Panc1 (cell line): ENCODE measurements around the gene HOXC9. TPM values are rescaled to one million over a fixed set of nuclear protein-coding genes. Genes with fewer than 3 reads are reported as not detected.

Source experiments
- ATAC-seq: fragments of 200-7000 bp; cut with Tn5 transposase; 2 replicates; pipeline ENCODE4 v1.9.1; 2020; ENCODE audit warnings: mild to moderate bottlenecking, moderate library complexity
- BruUV-seq: library from RNA; stranded (reverse); fragments of 400-500 nt; replicated peaks from 2 replicates; lab custom pipeline; 2021; lab: Mats Ljungman, UMichigan
- CTCF ChIA-PET: fragments of 300-600 bp; sonication (Branson Sonifier 250); formaldehyde crosslinking; loops from one replicate; lab custom pipeline; 2022; ENCODE audit warnings: antibody characterized with exemption; lab: Charles Lee
- POLR2A ChIA-PET: fragments of 300-600 bp; sonication (Branson Sonifier 250); formaldehyde crosslinking; loops from one replicate; lab custom pipeline; 2022; ENCODE audit warnings: antibody characterized with exemption; lab: Charles Lee
- DNase-seq: peaks from one replicate; pipeline ENCODE4 v3.0.0-alpha.2; 2010; ENCODE audit warnings: low read depth, low spot score
- H3K27ac ChIP-seq: 2 replicates; pipeline ENCODE4 v1.5.1; 2011; ENCODE audit warnings: mild to moderate bottlenecking, low read length, inconsistent platforms
- H3K27me3 ChIP-seq: fragments of 200-500 bp; sonication (Bioruptor generic); 2 replicates; pipeline ENCODE4 v1.6.0; 2014; ENCODE audit warnings: low read length, inconsistent platforms; ENCODE audit not compliant: control insufficient read depth, insufficient read depth
- H3K36me3 ChIP-seq: fragments of 200-500 bp; sonication (Bioruptor generic); 2 replicates; pipeline ENCODE4 v1.5.1; 2014; ENCODE audit warnings: inconsistent platforms, mild to moderate bottlenecking, low read length, moderate library complexity; ENCODE audit not compliant: control insufficient read depth, insufficient read depth
- H3K4me1 ChIP-seq: 2 replicates; pipeline ENCODE4 v1.5.1; 2011; ENCODE audit warnings: inconsistent platforms, mild to moderate bottlenecking, low read length, moderate library complexity; ENCODE audit not compliant: control insufficient read depth, insufficient read depth
- H3K4me3 ChIP-seq, 2 experiments: 2 replicates each; pipeline ENCODE4 v1.5.1; 2011 to 2012; ENCODE audit warnings: low read depth in 2 of 2, low read length in 2 of 2, mild to moderate bottlenecking in 2 of 2, inconsistent platforms in 1 of 2, moderate library complexity in 1 of 2
- H3K9me3 ChIP-seq: fragments of 200-500 bp; sonication (Bioruptor generic); 2 replicates; pipeline ENCODE4 v1.5.1; 2014; ENCODE audit warnings: low read depth, mild to moderate bottlenecking, inconsistent platforms, low read length, moderate library complexity; ENCODE audit not compliant: control insufficient read depth, insufficient read depth
- POLR2AphosphoS5 ChIP-seq: IDR thresholded peaks from 2 replicates; pipeline ENCODE4 v1.6.1; 2012; ENCODE audit warnings: mild to moderate bottlenecking, low read depth, low read length, moderate library complexity
- SIN3A ChIP-seq: IDR thresholded peaks from 2 replicates; pipeline ENCODE4 v1.6.1; 2012; ENCODE audit warnings: low read depth, mild to moderate bottlenecking, low read length, moderate library complexity, borderline replicate concordance; ENCODE audit not compliant: insufficient read depth
- TCF7L2 ChIP-seq: IDR thresholded peaks from 2 replicates; pipeline ENCODE4 v1.6.1; 2011; ENCODE audit warnings: mild to moderate bottlenecking, low read depth, low read length, inconsistent platforms
- in situ Hi-C: cut with HindIII; loops from 2 replicates; pipeline ENCODE4 v1.10.0; 2016; ENCODE audit warnings: low sequenced_read_pairs, low pct_unique_long_range_greater_than_20kb
- intact Hi-C: fragments of 100-400 bp; cut with micrococcal nuclease; formaldehyde crosslinking; loops from one replicate; pipeline ENCODE4 v1.10.0; 2022; ENCODE audit not compliant: unreplicated experiment
- total RNA-seq: library from RNA; stranded (reverse); gene quantifications from one replicate; pipeline ENCODE4 v1.2.1, GENCODE V29; 2021; ENCODE audit not compliant: unreplicated experiment
- TF ChIP-seq, protein P1 (sequence below), 2 experiments: IDR thresholded peaks; 2 replicates each; pipeline ENCODE4 v1.6.1; 2011 to 2012; ENCODE audit warnings: low read depth in 2 of 2, control low read depth in 1 of 2, low read length in 1 of 2, mild to moderate bottlenecking in 1 of 2, moderate library complexity in 1 of 2; ENCODE audit not compliant: insufficient read depth in 1 of 2
- TF ChIP-seq, protein P2 (sequence below): fragments of 450-650 bp; IDR thresholded peaks from 2 replicates; pipeline ENCODE4 v1.5.1; 2017; ENCODE audit warnings: mild to moderate bottlenecking

Gene HOXC9
- total RNA-seq, 1 experiment from 2014 or later, result 37.2 TPM

DNA sequence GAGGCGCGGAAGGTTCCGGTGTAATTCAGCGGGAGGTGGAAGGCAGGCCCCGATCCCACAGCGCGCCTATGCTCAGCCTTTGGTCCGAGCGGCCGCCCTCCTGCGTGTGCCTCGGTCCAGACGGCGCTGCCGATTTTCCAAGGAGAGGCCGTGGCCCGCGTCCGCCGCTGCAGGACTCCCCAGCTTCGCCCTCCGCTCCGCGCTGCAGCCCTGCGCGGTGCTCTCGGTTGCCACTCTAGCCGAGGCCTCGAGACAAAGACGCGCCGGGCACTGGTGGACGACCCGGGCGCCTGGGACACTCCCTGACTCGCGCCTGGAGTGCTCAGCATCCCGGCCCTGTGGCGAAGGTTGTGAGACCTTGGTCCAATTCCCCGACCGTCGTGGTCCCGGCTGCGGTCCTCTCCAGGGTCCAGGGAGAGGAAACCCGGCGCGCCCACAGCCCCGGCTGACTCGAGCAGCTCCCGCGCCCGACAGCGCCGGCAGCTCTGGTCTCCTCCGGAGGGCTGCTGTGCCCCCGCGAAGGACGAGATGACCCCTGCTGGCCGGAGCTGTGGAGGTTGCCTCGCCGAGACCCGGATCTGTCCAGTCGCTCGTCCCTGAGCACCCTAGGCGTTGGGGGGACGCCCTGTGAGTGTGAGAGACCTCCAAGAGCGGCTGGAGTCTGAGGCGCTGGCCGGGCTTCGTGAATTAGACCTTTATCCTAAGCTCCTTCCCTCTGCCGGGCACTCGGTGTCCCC, 38.8 kb upstream of the HOXC9 start:
- Histone ChIP-seq H3K27ac (0 out of 2 replicates have a peak overlapping the region, but pooled peaks have one; percentile 39), H3K4me1 (peaks cover 68% of the 10 kb centered on the region), H3K27me3 (no peaks in the 10 kb centered on the region), H3K36me3 (peaks cover 4% of the 10 kb centered on the region; the same call in 1 of the 2 replicates), H3K4me3 (no peak overlapping the region), H3K9me3 (no peaks in the 10 kb centered on the region)
- ChIA-PET CTCF (no interaction called here), POLR2A (interaction anchor here (0.7 kb wide), 1 partner anchor 169 kb away, joined by 3 read pairs; no protein-coding TSS in a partner anchor)
- intact Hi-C loops, result no loop called here
- no peak for TF ChIP-seq SIN3A
- TF ChIP-seq, protein P1, sequence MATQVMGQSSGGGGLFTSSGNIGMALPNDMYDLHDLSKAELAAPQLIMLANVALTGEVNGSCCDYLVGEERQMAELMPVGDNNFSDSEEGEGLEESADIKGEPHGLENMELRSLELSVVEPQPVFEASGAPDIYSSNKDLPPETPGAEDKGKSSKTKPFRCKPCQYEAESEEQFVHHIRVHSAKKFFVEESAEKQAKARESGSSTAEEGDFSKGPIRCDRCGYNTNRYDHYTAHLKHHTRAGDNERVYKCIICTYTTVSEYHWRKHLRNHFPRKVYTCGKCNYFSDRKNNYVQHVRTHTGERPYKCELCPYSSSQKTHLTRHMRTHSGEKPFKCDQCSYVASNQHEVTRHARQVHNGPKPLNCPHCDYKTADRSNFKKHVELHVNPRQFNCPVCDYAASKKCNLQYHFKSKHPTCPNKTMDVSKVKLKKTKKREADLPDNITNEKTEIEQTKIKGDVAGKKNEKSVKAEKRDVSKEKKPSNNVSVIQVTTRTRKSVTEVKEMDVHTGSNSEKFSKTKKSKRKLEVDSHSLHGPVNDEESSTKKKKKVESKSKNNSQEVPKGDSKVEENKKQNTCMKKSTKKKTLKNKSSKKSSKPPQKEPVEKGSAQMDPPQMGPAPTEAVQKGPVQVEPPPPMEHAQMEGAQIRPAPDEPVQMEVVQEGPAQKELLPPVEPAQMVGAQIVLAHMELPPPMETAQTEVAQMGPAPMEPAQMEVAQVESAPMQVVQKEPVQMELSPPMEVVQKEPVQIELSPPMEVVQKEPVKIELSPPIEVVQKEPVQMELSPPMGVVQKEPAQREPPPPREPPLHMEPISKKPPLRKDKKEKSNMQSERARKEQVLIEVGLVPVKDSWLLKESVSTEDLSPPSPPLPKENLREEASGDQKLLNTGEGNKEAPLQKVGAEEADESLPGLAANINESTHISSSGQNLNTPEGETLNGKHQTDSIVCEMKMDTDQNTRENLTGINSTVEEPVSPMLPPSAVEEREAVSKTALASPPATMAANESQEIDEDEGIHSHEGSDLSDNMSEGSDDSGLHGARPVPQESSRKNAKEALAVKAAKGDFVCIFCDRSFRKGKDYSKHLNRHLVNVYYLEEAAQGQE (IDR thresholded peaks at IDR 0.05; ENCODE audit: insufficient read depth in 1 of 2, low read depth in 2 of 2, low read length in 1 of 2), result no peak
- no peak for TF ChIP-seq POLR2AphosphoS5
- ATAC-seq, result no peak
- in situ Hi-C loops, result no loop called here
- DNase-seq, result no peak
- no TSS peak for BruUV-seq

DNA sequence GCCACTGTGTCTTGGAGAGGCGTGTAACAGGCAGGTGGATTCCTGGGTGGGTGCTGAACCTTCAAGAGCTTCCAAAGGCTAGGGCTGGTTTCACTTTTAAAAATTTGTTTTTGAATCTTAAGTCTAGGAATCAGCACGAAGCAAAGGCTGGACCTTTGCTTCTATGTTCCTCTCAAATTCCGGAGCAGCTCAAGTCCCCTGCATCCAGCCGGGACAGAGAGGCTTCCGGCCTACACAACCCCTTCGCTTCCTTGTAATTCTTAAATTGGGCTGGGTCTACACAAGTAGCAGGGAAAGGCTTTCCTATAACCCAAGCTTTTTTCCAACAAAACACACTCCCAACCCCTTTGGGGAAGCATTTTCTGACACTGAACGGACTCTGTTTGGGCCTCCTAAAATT, 37.0 kb upstream of the HOXC9 start:
- POLR2A ChIA-PET, result no interaction called here
- no TSS peak for BruUV-seq
- no peak overlapping the region for H3K4me3 ChIP-seq
- H3K27me3 ChIP-seq, result no peaks in the 10 kb centered on the region
- no peaks in the 10 kb centered on the region for H3K9me3 ChIP-seq
- intact Hi-C loops, result no loop called here
- ATAC-seq (no peak), DNase-seq (no peak)
- CTCF ChIA-PET, result interaction anchor here (0.6 kb wide), 1 partner anchor 46 kb away, joined by 6 read pairs; the partner anchor contains the start of gene HOXC8
- peaks cover 68% of the 10 kb centered on the region for H3K4me1 ChIP-seq
- peaks cover 4% of the 10 kb centered on the region; the same call in 1 of the 2 replicates for H3K36me3 ChIP-seq
- peak overlapping the region; percentile 65 for H3K27ac ChIP-seq
- in situ Hi-C loops, result no loop called here
- no peak for TF ChIP-seq SIN3A
- TF ChIP-seq, protein P2, sequence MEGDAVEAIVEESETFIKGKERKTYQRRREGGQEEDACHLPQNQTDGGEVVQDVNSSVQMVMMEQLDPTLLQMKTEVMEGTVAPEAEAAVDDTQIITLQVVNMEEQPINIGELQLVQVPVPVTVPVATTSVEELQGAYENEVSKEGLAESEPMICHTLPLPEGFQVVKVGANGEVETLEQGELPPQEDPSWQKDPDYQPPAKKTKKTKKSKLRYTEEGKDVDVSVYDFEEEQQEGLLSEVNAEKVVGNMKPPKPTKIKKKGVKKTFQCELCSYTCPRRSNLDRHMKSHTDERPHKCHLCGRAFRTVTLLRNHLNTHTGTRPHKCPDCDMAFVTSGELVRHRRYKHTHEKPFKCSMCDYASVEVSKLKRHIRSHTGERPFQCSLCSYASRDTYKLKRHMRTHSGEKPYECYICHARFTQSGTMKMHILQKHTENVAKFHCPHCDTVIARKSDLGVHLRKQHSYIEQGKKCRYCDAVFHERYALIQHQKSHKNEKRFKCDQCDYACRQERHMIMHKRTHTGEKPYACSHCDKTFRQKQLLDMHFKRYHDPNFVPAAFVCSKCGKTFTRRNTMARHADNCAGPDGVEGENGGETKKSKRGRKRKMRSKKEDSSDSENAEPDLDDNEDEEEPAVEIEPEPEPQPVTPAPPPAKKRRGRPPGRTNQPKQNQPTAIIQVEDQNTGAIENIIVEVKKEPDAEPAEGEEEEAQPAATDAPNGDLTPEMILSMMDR, result no peak
- no peak for TF ChIP-seq POLR2AphosphoS5
- no peak for TF ChIP-seq TCF7L2
- TF ChIP-seq, protein P1 (IDR thresholded peaks at IDR 0.05; ENCODE audit: insufficient read depth in 1 of 2, low read depth in 2 of 2, low read length in 1 of 2), result no peak
